Gastrocnemius medialis (tissue), 4 donors: Measurements from ENCODE around the gene THPO.

ENCODE experiments used
- CTCF ChIP-seq, 5 experiments: fragments of 450-650 bp in 3 of 5; fragments of 200-600 bp in 2 of 5; sonication (generic) in 2 of 5; IDR thresholded peaks in 4 of 5; conservative IDR thresholded peaks in 1 of 5; 1 replicate in 4 of 5; 2 replicates in 1 of 5; pipeline ENCODE4 v1.5.1; 2016 to 2019; ENCODE audit warnings: antibody characterized with exemption in 5 of 5, mild to moderate bottlenecking in 3 of 5, moderate library complexity in 3 of 5
- POLR2A ChIP-seq, 2 donors: fragments of 450-650 bp; IDR thresholded peaks; one replicate each; pipeline ENCODE4 v1.6.1; 2017; ENCODE audit warnings: antibody characterized with exemption in 2 of 2, mild to moderate bottlenecking in 2 of 2, moderate library complexity in 2 of 2

DNA sequence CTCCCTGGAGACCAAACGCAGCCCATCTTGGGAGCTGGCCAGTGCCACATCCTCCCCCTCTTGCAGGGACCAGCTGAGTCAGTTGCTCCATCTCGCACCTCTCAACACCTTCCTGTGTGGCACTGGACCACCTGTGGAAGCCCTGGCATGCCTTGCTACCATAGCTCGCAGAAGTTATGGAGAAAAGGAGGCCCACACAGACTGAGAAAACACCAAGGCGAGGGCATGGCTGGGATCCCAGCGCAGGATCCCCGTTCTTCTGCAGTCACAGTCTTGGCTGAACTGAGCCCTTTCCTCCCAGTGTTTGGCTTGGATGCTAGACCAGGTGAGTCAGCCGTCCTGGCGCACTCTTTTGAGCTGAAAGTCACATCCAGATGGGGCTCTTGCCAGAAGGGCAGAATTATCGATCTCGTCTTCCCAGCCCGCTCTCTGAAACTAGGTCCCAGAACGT, 48.7 kb upstream of the THPO start:
- no peak for TF ChIP-seq CTCF (IDR thresholded peaks at IDR 0.05 in 4 of 5, conservative IDR thresholded peaks at IDR 0.05 in 1 of 5)
- TF ChIP-seq POLR2A (IDR thresholded peaks at IDR 0.05): no peak
